Uterus (tissue), 4 donors: Measurements from ENCODE around the gene C19orf67. TPM values are rescaled to one million over a fixed set of nuclear protein-coding genes. Genes with fewer than 3 reads are reported as not detected.

Experiments
- DNase-seq, 2 donors: peaks; one replicate each; pipeline ENCODE4 v3.0.0-alpha.2; 2019 to 2020
- H3K27ac ChIP-seq, 2 donors: fragments of 200-600 bp; sonication (generic); 1 replicate in 1 of 2; 2 replicates in 1 of 2; pipeline ENCODE4 v1.5.1; 2016 to 2018
- H3K27me3 ChIP-seq, 2 donors: fragments of 200-600 bp; sonication (generic); one replicate each; pipeline ENCODE4 v1.5.1; 2018 to 2019; ENCODE audit warnings: control low read depth in 1 of 2
- H3K36me3 ChIP-seq, 2 donors: fragments of 200-600 bp; sonication (generic); one replicate each; pipeline ENCODE4 v1.5.1; 2019; ENCODE audit warnings: control low read depth in 1 of 2
- H3K4me1 ChIP-seq, 2 donors: fragments of 200-600 bp; sonication (generic); one replicate each; pipeline ENCODE4 v1.5.1; 2018 to 2019; ENCODE audit warnings: control low read depth in 1 of 2
- H3K4me3 ChIP-seq, 2 donors: fragments of 200-600 bp; sonication (generic); 1 replicate in 1 of 2; 2 replicates in 1 of 2; pipeline ENCODE4 v1.5.1; 2018 to 2019; ENCODE audit warnings: mild to moderate bottlenecking in 1 of 2
- H3K9me3 ChIP-seq, 2 donors: fragments of 200-600 bp; sonication (generic); one replicate each; pipeline ENCODE4 v1.5.1; 2019; ENCODE audit warnings: control low read depth in 1 of 2
- CTCF ChIP-seq, 4 experiments: fragments of 200-600 bp in 2 of 4; fragments of 450-650 bp in 2 of 4; sonication (generic) in 2 of 4; IDR thresholded peaks; one replicate each; pipeline ENCODE4 v1.5.1; 2016 to 2019; ENCODE audit warnings: antibody characterized with exemption in 4 of 4, mild to moderate bottlenecking in 2 of 4, moderate library complexity in 1 of 4
- POLR2A ChIP-seq, 2 donors: fragments of 450-650 bp; IDR thresholded peaks; one replicate each; pipeline ENCODE4 v1.6.1; 2016; ENCODE audit warnings: antibody characterized with exemption in 2 of 2, mild to moderate bottlenecking in 1 of 2, moderate library complexity in 1 of 2
- intact Hi-C: fragments of 100-400 bp; cut with DNase I; formaldehyde crosslinking; loops from one replicate; pipeline ENCODE4 v1.15.1; 2023; ENCODE audit warnings: low total_unique reads
- total RNA-seq, 4 donors: library from RNA; depleted of rRNA in 3 of 4; stranded (reverse); fragments of >200 nt in 3 of 4; gene quantifications; one replicate each; pipeline versions ENCODE4 v1.1.0 to v1.2.4, GENCODE V29; 2014 to 2023
- donor health status: DM: yes; HTN: yes; CAD: no.

Gene C19orf67
- 1 to 10 TPM in 1 of 4 donors, not detected in 3; 1.7 TPM for total RNA-seq

- Histone ChIP-seq H3K36me3 (no peaks in the 10 kb centered on the region), H3K27me3 (no peaks in the 10 kb centered on the region), H3K9me3 (no peaks in the 10 kb centered on the region), H3K4me3 (no peak within 1 kb of the TSS), H3K4me1 (no peaks in the 10 kb centered on the region), H3K27ac (no peak within 1 kb of the TSS)
- TF ChIP-seq POLR2A (IDR thresholded peaks at IDR 0.05) (no peak), CTCF (IDR thresholded peaks at IDR 0.05) (no peak)
- intact Hi-C loops, result no loop called here
- no peak for DNase-seq
Measured at GRCh38 chr19:14085309-14085995, at the start of gene C19orf67. Gene C19orf67 (minus strand): TSS chr19:14085783. CDS start chr19:14085627, 156 bp downstream.

- DNase-seq, result no peak
- intact Hi-C loops, result loop anchor here (5.0 kb wide), 1 partner anchor 212 kb away; no protein-coding TSS in a partner anchor
- peaks cover 0 to 6% of the 10 kb centered on the region in 2 donors for H3K4me1 ChIP-seq
- H3K9me3 ChIP-seq, result no peaks in the 10 kb centered on the region
- H3K27me3 ChIP-seq, result no peaks in the 10 kb centered on the region
- H3K36me3 ChIP-seq, result no peaks in the 10 kb centered on the region
- H3K27ac ChIP-seq, result no peak overlapping the region
- no peak overlapping the region for H3K4me3 ChIP-seq
- TF ChIP-seq CTCF (IDR thresholded peaks at IDR 0.05), result no peak
- no peak for TF ChIP-seq POLR2A (IDR thresholded peaks at IDR 0.05)
Measured at GRCh38 chr19:14135355-14135754, 49.8 kb upstream of the C19orf67 start.

GRCh38 chr19:14127929-14128509, 42.4 kb upstream of the C19orf67 start:
- H3K4me3 ChIP-seq, result no peak overlapping the region
- no peaks in the 10 kb centered on the region for H3K9me3 ChIP-seq
- intact Hi-C loops, result no loop called here
- H3K27ac ChIP-seq, result no peak overlapping the region
- no peaks in the 10 kb centered on the region for H3K27me3 ChIP-seq
- DNase-seq, result no peak
- TF ChIP-seq POLR2A (IDR thresholded peaks at IDR 0.05), result no peak
- TF ChIP-seq CTCF (IDR thresholded peaks at IDR 0.05), result no peak
- no peaks in the 10 kb centered on the region for H3K4me1 ChIP-seq
- no peaks in the 10 kb centered on the region for H3K36me3 ChIP-seq

- H3K36me3 ChIP-seq, result no peaks in the 10 kb centered on the region
- no peaks in the 10 kb centered on the region for H3K27me3 ChIP-seq
- TF ChIP-seq CTCF (IDR thresholded peaks at IDR 0.05) (no peak), POLR2A (IDR thresholded peaks at IDR 0.05) (no peak)
- no peaks in the 10 kb centered on the region for H3K9me3 ChIP-seq
- H3K27ac ChIP-seq, result no peak overlapping the region
- no peak overlapping the region for H3K4me3 ChIP-seq
- intact Hi-C loops, result no loop called here
- H3K4me1 ChIP-seq, result no peaks in the 10 kb centered on the region
- no peak for DNase-seq
Measured at GRCh38 chr19:14127176-14127575, 41.6 kb upstream of the C19orf67 start.

- TF ChIP-seq CTCF (IDR thresholded peaks at IDR 0.05) (no peak), POLR2A (IDR thresholded peaks at IDR 0.05) (no peak)
- H3K36me3 ChIP-seq, result no peaks in the 10 kb centered on the region
- DNase-seq, result no peak
Measured at GRCh38 chr19:14122924-14123323, 37.3 kb upstream of the C19orf67 start.

More at GRCh38 chr19:14122924-14123323, 37.3 kb upstream of the C19orf67 start:
- peaks cover 6 to 9% of the 10 kb centered on the region in 2 donors for H3K4me1 ChIP-seq
- H3K27me3 ChIP-seq, result no peaks in the 10 kb centered on the region
- H3K9me3 ChIP-seq, result no peaks in the 10 kb centered on the region
- no peak overlapping the region for H3K27ac ChIP-seq
- no peak overlapping the region for H3K4me3 ChIP-seq
- intact Hi-C loops, result no loop called here
